Femur (tissue), 1 donor: Measurements from ENCODE around the gene TENM3.
A peak's percentile ranks its signal among the peaks of the same experiment; 100 is the strongest.
"Not testable (repeated sequence)": the region's sequence is repeated elsewhere in the genome, so short reads cannot be mapped to it uniquely, and the experiment has no call there.

Experiments
- DNase-seq: peaks from one replicate; pipeline ENCODE4 v3.0.0-alpha.2; 2017

Gene TENM3

DNA sequence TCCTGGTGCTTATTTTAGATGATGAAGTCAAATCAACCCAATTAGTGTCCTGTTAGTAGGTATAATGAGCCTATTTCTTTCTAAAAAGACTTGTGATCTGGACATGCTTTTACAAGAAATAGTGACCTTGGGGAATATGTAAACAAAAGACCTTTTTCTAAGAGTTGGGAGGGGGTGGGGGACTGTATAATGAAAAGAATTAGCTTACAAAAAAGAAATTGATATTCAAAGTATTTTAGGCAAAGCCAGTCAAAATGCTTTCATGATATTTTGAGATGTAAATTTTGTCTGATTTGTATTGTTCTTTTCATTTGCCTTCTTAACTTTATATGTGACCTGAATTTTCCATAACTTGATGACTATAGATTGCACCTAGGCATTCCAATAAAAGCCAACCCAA, 559.4 kb downstream of the TENM3 start:
- no peak for DNase-seq

DNA sequence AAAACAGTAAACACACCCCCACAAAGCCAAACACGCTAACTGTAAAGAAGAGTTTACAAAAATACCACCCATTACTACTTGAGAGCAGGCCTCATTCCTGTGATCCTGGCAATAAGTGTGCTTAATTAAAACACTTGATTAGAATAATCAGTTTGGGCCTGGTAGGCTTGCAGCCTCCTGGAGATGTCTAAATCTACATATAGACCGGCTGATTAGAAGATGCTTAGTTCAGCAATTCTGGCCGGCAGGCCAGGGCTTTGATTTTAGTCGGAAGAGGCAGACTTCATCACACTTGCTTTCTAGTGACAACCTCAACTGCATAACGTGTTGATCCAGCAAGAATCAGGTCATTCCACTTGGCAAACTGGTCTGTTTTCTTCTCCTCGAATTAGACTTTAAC, 560.0 kb downstream of the TENM3 start:
- no peak for DNase-seq

DNA sequence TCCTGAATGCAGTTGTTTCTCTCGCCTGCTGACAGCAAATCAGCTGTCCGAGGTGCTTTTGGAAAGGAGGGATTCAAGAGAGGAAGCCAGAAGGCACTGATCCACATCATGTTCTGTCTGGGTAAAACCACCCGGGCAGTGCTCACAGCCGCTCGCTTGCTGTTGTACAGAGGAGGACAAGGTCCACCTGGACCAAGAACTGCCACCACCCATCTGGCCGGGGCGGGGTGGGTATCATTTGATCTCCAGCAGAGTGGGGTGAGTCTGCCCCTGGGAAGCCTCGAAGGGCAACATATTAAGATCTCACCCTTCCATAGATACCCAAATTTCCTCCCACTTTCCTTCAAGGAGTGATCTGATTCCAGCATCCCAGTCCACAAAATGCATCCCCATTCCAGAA, 560.9 kb downstream of the TENM3 start:
- no peak for DNase-seq

DNA sequence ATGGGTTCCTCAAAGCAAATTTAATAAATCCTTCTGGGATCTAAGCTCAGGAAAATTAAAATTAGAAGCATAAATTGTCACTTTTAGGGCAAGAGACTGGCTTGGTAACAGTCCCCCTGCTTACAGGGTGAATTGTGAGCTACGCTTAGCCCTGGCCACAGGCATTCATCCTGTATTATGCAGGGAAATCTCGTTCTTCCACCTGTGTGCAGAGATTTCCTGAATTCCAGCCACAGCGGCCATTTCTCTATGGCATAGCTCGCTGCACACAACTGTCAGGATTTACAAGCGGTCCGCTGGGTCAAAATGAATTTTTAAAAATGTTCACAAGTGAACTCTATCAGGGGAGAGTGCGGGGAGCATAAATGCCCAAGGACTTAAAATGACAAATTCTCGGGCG, 562.1 kb downstream of the TENM3 start:
- DNase-seq: no peak

DNA sequence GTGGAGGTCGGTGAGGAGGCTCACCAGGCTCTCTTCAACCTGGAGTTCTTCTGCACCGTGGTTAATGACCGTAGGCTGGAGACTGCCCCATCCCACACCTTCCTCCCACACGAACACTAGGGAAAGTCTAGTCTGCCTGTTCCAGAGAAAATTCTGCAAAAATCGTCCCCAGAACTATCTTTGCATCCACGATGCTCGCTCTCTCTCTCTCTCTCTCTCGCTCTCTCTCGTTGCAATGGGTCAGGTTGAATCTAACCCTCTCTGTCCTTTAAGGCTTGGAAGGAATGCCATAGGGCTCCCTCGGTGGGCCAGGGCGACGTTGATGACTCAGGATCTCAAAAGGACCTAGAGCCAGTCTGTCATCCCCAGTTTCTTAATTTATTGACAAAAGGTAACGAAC, 562.5 kb downstream of the TENM3 start:
- DNase-seq: no peak

DNA sequence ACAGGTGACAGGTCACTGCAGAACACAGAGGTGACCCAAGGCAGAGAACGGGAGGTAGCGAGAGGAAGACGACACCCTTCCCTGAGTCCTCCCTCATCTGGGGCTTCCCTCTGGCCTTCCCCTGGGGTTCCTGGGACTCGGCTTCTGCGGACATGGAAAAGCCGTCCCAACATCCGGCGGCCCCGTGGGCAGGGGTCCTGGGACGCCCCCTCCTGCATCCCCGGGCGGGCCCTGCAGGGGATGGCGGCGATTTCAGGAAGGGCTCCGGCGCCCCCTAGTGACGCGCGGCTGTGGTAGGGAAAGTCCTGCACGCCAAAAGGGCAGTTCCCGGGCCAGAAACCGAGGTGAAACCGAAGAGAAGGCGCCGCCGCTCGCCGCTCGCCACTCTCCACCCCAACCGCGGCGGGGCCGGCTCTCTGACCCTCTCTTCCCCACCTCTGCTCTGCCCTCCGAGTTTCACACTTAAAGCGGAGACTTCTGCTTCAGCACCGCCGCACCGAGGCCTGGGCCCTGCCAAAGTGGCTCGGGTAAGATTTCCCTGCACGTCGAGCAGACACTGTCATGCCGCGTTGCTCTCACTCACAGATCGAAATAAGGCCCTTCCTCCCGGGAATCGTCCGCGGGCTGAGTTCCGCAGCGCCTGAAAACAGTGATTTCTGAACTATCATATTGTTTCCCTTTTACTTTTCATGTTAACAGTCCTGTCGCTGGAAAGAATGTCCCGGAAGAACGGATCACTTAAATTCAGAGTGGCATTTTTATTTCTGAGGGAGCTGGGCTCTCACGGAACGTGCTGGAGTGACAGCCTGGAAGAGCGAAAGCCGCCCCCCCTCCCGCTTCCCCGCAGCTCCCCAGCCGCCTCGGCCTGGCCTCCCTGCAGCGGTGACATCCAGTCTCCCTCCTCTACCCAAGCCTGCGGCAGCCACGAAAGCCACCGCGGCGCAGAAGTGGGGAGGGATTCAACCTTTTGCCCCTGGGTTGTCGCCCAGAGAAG, 563.4 kb downstream of the TENM3 start:
- DNase-seq: peak; percentile 90

DNA sequence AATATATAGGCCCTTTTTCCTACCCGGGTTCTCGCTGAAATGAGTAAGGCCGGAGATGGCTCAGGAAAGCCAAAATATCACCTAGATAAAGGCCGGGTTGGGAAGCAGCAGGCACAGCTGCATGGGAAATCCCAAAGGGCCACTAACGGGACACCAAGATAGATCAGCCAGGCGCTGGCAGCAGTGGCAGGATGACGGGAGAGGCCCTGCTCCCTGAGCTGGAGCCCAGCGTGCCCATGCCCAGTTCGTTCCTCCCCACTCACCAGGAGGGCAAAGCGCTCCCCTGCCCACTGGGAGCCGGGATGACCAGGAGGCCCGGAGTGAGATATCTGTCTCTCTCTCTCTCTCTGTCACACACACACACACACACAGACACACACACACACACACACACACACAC, 564.1 kb downstream of the TENM3 start:
- no peak for DNase-seq

DNA sequence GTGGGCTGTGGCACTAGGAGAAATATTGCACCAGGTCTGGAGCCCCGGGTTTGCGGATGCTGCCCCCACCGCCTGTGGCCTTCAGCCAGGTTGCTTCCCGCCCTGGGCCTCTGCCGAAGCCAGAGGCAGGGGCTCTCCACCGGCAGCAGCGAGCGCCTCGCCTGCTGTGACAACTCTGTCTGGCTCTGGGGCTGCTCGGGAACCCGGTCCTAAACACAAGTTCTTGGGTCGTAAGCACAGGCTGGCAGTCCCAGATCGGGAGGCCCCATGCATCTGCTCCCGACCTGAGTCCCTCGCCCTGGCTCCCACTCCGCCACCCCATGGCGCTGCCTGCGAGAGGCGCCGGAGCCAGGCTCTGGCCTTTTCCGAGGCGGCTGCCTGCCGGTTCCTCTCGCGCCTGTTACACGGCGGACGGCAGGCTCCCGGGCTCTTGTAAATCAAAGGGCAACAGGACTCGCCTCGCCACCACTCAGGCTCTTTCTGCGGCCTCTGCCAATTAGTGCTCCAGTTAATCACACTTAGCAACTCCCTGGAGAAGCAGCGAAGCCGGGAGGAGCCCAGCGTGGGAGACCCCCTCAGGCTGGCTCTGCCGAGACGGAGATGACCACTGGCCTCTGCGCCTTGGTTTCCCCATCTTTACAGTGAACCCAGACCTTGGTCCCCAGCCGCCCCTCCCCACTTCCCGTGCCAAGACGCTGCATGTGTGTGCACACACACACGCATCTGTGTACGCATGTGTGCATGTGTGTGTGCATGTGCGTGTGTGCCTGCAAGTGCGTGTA, 564.8 kb downstream of the TENM3 start:
- DNase-seq: no peak

DNA sequence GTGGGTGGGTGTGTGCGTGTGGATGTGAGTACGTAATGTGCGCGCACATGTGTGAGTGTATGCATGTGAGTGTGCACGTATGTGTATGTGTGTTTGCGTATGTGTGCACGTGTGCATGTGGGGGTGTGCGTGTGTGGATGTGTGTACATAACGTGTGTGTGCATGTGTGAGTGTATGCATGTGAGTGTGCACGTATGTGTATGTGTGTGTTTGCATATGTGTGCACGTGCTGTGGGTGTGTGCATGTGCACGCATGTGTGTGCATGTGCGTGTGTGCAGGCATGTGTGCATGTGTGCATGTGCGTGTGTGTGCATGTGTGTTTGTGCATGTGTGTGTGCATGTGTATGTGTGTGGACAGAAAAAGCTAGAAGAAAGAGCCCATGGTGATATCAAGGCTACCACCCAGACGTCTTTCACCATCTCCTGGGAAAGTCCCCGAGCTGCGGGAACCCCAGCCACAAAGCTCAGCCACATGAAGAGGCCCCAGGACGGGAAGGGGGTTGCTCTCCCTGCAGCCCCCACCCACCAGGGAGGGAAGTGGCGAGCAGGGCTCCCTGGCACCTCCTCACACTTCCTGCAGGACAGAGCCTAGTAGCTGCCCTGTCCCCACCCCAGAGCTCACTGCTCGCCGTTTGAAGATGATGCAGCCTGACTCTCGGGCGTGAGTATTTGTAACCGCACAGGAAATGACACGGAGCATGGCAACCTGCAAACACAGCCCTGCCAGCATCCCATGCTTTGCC, 565.6 kb downstream of the TENM3 start:
- peak; percentile 53 for DNase-seq

DNA sequence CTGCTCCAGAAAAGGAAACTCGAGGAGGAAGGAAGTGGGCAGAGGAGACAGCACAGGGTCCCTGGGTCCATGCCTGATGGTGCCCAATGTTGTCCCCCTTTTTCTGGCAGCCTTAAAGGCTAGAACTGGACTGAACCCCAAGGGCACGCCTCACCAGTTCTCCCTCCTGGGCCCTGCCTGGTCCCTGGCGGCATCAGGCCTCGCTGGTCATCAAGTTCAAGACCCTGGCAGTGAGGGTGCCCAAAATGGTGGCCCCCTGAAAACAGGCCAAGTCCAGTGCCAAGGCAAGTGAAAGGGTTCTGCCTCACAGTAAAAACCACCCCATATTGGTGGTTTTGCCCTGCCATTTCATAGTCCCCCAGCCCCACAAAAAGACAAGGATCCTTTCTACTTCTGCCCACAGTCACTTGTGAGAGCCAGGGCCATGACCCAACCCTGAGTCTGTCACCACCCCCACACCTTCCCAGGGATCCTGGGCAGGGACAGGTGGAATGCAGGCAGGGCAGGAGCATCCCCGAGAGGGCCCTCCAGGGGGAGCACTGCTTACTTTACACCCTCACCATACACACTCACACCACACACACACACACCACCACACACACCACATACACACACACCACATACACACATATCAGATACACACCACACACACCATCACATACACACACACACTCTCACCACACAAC, 566.4 kb downstream of the TENM3 start:
- no peak for DNase-seq

DNA sequence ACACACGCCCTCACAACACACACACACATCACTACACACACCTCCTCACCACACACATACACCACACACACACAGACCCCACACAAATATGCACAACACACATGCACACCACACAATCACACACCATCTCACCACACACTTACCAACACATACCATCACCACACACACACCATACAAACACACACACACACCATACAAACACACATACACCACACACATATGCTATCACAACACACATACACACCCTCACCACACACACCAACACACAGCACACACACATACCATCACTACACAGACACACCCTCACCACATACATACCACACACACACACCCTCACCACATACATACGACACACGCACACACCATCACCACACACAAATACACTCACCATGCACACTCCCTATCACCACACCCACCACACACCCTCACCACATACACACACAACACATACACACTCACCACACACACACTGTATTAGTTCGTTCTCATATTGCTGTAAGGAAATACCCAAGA, 567.0 kb downstream of the TENM3 start:
- DNase-seq: no peak

DNA sequence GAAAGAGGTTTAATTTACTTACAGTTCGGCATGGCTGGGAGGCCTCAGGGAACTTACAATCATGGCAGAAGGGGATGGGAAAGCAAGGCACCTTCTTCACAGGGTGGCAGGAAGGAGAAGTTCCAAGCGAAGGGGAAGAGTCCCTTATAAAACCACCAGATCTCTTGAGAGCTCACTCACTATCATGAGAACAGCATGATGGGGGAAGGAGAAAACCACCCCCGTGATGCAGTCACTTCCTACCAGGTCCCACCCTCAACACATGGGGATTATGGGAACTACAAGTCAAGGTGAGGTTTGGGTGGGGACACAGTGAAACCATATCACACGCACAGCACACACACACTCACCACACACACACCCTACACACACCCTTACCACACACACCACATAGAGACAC, 569.7 kb downstream of the TENM3 start:
- no peak for DNase-seq

DNA sequence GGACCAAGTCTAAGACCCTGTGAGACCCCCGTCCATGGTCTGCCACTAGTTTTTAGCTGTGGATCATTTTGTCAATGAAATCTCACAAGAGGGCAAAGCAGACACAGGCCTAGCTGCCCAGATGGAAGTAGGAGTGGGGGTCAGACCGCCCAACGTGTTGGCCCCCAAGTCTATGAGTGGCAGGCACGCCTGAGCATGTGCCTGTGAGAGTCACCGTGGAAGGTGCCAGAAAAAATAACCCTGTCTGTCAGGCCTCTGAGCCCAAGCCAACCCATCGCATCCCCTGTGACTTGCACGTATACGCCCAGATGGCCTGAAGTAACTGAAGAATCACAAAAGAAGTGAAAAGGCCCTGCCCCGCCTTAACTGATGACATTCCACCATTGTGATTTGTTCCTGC, 570.9 kb downstream of the TENM3 start:
- not testable (repeated sequence) for DNase-seq

DNA sequence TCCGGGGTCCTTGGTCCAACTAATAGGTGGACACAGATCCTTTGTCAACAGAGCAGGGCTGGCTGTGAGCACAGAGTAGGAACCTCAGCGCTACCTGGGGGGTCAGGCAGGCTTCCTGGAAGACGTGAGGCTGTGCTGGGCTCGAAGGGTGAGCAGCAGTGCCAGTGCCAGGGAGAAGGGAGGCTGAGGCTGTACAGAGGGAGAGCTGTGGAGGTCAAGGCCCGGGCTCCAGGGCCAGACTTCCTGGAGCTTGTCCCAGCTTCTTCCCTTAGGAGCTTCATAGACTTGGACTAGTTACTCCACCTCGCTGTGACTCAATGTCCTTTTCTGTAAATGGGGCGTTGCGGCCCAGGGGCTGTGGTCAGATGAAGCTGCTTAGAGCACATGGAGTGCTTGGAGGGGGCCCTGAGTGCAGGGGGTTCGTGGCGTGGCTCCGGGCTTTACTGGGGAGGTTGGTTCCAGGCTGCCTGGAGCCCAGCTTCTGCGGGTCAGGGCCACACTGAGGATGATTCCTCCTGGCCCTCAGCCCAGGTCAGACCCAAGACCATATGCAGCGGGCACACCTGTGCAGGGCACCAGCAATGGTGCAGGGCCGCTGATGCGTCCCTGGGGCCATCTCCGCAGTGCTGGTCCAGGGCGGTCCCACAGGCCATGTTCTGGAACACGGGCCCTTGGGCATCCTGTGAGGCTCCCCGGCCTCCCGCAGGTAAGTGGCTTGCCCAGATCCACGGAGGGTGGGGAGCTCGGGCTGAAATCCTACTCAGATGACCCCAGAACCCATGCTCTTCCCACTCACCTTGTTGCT, 575.9 kb downstream of the TENM3 start:
- no peak for DNase-seq

DNA sequence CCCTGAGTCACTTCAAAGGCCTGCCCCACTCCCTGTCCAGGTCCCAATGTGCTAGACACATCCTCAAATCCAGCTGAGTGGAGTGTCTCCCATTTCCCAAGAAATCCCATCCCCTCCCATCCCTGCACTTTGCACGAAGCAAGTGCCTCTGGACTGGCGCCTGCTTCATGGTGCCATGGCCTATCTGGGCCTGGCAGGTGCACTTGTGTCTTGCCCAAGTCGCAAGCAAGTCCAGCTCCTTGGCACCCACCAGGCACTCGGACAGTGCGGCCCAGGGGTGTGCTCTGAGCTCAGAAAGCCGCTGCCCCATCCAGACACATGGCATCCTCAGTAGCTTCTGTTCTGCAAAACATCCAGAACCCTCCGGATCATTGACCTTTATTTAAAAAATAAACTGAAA, 576.5 kb downstream of the TENM3 start:
- no peak for DNase-seq

DNA sequence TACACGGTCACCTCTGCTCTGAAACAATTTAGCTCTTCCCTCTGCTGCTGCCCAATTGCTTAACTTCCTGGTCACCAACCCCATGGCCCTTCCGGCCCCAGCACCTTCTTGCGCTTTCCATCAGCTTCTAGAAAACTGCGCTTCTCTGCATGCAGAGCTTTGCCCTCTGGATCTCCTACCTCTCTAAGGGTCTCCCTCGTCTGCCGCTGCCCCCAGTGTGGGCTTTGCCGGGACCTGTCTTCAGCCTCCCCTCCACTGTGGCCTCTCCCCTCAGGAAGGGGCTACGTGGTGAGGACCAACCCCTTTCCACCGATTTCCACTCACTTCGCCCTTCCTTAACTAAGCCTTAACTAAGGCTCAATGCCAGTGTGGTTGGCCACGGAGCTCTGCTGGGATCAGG, 579.4 kb downstream of the TENM3 start:
- DNase-seq: no peak

DNA sequence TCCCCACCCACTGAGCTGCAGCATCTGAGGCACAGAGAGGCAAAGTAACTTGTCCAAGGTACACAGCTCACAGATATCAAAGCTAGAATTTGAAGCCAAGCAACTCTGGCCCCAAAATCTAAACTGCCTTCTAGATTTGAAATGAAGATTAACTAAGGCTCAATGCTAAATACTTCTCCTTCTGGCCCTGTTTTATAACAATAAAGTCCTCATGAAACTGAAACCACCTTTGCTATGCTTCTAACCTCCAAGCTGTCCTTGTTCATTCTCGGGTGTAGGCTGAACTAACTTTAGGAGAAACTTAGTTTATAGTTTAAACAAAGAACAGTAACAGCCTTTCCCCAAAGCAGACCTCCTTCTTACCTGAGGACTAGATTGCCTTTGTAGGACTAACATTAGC, 580.4 kb downstream of the TENM3 start:
- DNase-seq: no peak

DNA sequence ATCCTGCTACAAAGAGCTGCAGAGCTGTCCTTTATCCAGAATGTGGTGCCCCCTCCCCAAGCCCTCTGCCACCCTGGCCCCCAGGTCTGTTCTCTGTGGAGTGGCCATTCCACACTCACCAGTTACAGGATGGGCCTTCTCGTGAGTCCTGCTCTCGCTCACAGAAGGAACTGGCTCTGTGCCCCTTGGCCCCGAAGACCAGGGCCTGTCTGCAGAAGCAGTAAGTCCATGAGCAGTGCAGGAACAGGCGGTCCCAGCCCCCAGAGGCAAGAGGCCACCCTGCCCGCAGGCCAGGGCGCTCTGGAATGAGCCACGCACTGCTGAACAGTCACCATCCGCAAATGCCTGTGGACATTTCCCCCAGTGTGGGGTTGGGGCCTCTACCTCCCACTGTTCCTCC, 581.8 kb downstream of the TENM3 start:
- no peak for DNase-seq

DNA sequence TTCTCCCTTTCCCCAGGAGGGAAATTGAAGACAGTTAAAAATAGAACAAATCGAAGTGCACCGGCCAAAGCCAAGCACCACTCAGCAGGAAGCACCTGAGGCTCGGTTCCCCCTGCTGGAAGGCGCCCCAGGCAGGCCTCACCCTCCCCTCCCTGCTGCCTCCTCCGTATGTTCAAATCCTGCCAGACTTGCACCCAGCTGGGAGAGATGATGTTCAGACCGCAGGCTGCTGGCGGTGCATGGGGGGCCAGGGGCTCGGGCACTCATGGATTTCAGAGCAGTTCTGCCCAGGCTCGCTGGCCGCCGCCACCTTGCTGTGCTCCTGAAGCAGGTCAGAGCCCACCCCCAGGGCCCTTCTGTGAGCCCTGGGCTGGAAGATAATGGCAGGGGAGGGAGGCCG, 582.6 kb downstream of the TENM3 start:
- no peak for DNase-seq

DNA sequence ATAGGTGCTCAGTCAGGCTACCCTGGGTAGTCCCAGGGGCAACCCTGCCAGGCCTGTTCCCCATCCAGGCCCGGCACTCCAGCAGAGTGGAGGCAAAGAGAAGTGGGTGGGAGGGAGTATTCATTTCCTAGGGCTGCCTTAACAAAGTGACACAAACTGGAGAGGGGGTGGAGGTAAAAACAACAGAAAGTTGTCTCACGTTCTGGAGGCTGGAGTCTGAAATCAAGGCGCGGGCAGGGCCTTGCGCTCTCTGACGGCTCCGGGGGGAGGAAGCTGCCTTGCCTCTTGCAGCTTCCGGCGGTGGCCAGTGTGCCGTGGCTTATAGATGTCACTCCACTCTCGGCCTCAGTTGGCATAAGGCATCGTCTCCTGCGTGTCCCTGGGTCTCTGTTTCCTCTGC, 583.2 kb downstream of the TENM3 start:
- no peak for DNase-seq

DNA sequence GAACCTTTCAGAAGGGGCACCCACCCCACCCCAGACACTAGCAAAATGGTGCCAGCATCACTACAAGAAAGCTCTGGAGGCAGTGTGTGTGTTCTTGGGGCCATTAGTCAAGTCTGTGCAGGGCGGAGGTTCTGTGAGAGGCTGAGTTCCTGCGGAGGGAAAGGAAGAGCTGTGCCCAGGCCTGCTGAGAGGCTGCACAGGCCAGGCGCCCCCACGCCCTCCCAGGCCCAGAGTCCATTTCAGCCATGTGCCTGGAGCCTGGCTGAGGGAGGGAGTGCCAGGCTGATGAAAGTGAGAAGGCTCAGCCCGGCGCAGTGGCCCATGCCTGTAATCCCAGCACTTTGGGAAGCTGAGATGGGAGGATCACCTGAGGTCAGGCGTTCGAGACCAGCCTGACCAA, 584.0 kb downstream of the TENM3 start:
- DNase-seq: no peak

DNA sequence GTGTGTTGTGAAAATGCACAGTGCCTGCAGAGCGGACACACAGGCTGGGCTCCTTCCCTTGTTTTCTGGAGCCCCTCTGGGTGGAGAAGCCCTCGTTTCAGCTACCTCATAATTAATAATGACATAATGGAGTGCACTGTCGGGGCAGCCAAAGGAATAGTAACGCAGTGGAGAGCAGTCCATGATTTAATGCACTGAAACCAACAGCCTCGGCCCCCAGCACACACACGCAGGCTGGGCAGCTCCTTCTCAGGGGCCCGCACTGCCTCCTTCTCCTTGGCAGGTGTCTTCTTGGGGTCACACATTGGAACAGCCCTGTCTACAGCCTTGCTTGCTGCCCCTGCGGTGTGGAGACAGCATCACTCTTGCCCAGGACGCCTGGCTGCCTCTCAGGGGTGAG, 584.8 kb downstream of the TENM3 start:
- DNase-seq: no peak
